ENCODE measurements around the gene LAMA2. TPM values are rescaled to one million over a fixed set of nuclear protein-coding genes. Genes with fewer than 3 reads are reported as not detected.

LAMA2 gene
- total RNA-seq, 6 experiments from 2014 or later: 2.9 to 12.1 (median 6.2) TPM

GRCh38 chr6:129008591-129008990 is 125.7 kb downstream of the LAMA2 start:
- no peak for DNase-seq
- no peak for ATAC-seq
- no peaks in the 10 kb centered on the region for H3K4me1 ChIP-seq
- H3K27me3 ChIP-seq: no peaks in the 10 kb centered on the region
- WGBS (ENCODE audit: insufficient coverage, low coverage, low lambda C conversion rate, missing lambda C conversion rate): 34% methylated on average over 2 of the region's 2 CpGs
- TF ChIP-seq POLR2A (IDR thresholded peaks at IDR 0.05): no peak
- TF ChIP-seq CTCF (IDR thresholded peaks at IDR 0.05): no peak
- intact Hi-C loops (cut with DNase I): no loop called here
- H3K27ac ChIP-seq: no peak overlapping the region
- H3K4me3 ChIP-seq: no peak overlapping the region
- no peaks in the 10 kb centered on the region for H3K36me3 ChIP-seq
- H3K9me3 ChIP-seq: no peaks in the 10 kb centered on the region

GRCh38 chr6:129009851-129010250 is 126.9 kb downstream of the LAMA2 start:
- H3K4me1 ChIP-seq: no peaks in the 10 kb centered on the region
- DNase-seq: no peak
- TF ChIP-seq POLR2A (IDR thresholded peaks at IDR 0.05) (no peak), CTCF (IDR thresholded peaks at IDR 0.05) (no peak)
- no peak for ATAC-seq
- no peak overlapping the region for H3K4me3 ChIP-seq
- WGBS (ENCODE audit: insufficient coverage, low coverage, low lambda C conversion rate, missing lambda C conversion rate): 54% methylated on average over 1 of the region's 1 CpG
- no peaks in the 10 kb centered on the region for H3K27me3 ChIP-seq
- H3K9me3 ChIP-seq: no peaks in the 10 kb centered on the region
- no peak overlapping the region for H3K27ac ChIP-seq
- intact Hi-C loops (cut with DNase I): no loop called here
- no peaks in the 10 kb centered on the region for H3K36me3 ChIP-seq

- Histone ChIP-seq H3K4me1 (no peaks in the 10 kb centered on the region), H3K27ac (no peak overlapping the region), H3K36me3 (no peaks in the 10 kb centered on the region), H3K4me3 (no peak overlapping the region), H3K9me3 (no peaks in the 10 kb centered on the region), H3K27me3 (no peaks in the 10 kb centered on the region)
- TF ChIP-seq POLR2A (IDR thresholded peaks at IDR 0.05) (no peak), CTCF (IDR thresholded peaks at IDR 0.05) (no peak)
- intact Hi-C loops (cut with DNase I): no loop called here
- DNase-seq: no peak
- no peak for ATAC-seq
- 57% methylated on average over 2 of the region's 2 CpGs for WGBS (ENCODE audit: insufficient coverage, low coverage, low lambda C conversion rate, missing lambda C conversion rate)
Measured at GRCh38 chr6:129014302-129014701, 131.4 kb downstream of the LAMA2 start.

GRCh38 chr6:129015721-129016120 is 132.8 kb downstream of the LAMA2 start:
- 15% methylated on average over 3 of the region's 3 CpGs for WGBS (ENCODE audit: insufficient coverage, low coverage, low lambda C conversion rate, missing lambda C conversion rate)
- Histone ChIP-seq H3K9me3 (no peaks in the 10 kb centered on the region), H3K4me3 (no peak overlapping the region), H3K4me1 (no peaks in the 10 kb centered on the region), H3K36me3 (no peaks in the 10 kb centered on the region), H3K27me3 (no peaks in the 10 kb centered on the region), H3K27ac (no peak overlapping the region)
- intact Hi-C loops (cut with DNase I): no loop called here
- no peak for TF ChIP-seq POLR2A (IDR thresholded peaks at IDR 0.05)
- no peak for TF ChIP-seq CTCF (IDR thresholded peaks at IDR 0.05)
- DNase-seq: no peak
- no peak for ATAC-seq

- 55% methylated on average over 3 of the region's 3 CpGs for WGBS (ENCODE audit: insufficient coverage, low coverage, low lambda C conversion rate, missing lambda C conversion rate)
- no peaks in the 10 kb centered on the region for H3K9me3 ChIP-seq
- no peak overlapping the region for H3K27ac ChIP-seq
- intact Hi-C loops (cut with DNase I): no loop called here
- H3K4me3 ChIP-seq: no peak overlapping the region
- TF ChIP-seq CTCF (IDR thresholded peaks at IDR 0.05) (no peak), POLR2A (IDR thresholded peaks at IDR 0.05) (no peak)
- no peaks in the 10 kb centered on the region for H3K36me3 ChIP-seq
- no peaks in the 10 kb centered on the region for H3K4me1 ChIP-seq
- ATAC-seq (no peak), DNase-seq (no peak)
- H3K27me3 ChIP-seq: no peaks in the 10 kb centered on the region
Measured at GRCh38 chr6:129016844-129017243, 133.9 kb downstream of the LAMA2 start.

Measured in right lobe of liver (tissue), 6 donors.